GM19099 (cell line): ENCODE results near the gene KIF19.

Experiments
- POLR2A ChIP-seq: IDR thresholded peaks from 3 replicates; pipeline ENCODE4 v1.6.1; 2011; ENCODE audit warnings: low read depth; ENCODE audit not compliant: insufficient read length; ENCODE audit errors: extremely low read depth

The KIF19 gene

DNA sequence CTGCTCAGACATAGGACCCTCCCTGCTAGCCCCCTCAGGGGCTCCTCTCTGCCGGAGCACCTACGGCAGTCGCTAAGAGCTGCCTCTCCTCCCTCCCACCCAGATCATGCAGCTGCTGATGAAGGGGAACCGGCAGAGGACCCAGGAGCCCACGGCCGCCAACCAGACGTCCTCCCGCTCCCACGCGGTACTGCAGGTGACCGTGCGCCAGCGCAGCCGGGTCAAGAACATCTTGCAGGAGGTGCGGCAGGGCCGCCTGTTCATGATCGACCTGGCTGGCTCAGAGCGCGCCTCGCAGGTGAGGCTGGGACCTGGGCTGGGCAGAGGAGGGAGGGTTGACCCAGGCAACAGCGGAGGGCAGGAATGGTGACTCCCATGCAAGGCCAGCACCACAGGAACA is 18.6 kb downstream of the KIF19 start:
- no peak for TF ChIP-seq POLR2A

DNA sequence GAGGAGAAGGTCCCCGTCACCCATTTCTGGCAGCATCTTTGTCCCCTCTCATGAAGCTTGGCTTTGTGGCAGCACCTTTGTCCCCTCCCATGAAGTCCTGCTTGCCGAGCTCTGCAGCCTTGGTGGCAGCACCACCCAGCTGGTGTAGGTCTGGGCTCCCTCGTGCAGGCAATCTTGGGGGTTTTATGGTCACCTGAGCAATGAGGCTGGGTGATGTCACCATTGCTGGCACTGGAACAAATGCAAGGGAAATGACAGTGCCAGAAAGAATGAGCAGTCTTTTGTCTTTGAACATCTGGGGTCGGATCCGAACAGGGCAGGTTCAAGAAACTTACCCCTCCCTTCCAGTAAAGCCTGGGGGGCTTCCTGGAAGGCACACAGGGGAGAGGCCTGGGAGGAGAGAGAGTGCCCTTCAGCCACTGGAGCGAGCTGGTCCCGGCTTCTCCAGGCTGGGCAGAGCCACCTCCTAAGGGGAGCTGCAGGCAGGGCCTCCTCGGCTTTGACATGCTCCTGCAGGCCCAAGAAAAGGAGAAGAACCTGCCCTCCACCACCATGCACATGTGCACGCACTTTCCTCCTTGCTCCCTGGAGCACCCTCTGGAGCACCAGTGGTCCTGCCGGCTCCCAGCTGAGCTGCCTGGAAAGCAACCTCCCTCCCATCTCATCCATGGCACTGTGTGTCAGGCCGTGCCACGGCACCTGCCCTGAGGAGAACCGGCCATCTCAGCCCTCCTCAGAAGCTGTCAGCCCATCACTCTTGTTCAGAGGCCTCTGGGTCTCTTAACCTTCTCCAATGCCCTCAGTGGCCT is 19.6 kb downstream of the KIF19 start:
- no peak for TF ChIP-seq POLR2A

DNA sequence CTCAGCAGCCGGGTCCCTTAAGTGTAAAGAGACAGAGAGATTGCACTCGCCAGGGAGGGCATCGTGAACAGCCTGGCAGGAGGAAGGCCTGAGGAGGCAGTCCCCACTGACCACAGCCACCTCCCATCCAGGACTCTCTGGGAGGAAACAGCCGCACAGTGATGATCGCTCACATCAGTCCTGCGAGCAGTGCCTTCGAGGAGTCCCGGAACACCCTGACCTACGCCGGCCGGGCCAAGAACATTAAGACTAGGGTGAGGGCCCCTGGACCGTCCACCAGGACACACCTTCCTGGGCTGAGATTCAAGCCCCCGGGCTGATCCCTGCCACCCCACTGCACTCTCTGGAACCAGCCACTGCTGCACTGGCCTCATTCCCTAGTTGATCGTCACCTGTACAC is 21.6 kb downstream of the KIF19 start:
- TF ChIP-seq POLR2A: no peak

DNA sequence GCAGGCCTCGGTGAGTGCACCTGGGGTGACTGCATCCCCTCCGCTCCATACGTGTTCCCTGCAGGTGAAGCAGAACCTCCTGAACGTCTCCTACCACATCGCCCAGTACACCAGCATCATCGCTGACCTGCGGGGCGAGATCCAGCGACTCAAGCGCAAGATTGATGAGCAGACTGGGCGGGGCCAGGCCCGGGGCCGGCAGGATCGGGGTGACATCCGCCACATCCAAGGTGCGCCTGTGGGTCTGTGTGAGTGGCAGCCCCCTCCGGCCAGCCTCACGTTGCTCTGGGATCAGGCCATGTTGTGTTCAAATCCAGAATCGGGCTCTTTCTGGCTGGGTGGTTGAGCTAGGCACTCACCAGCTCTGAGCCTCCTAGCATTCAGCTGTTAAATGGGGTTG is 23.1 kb downstream of the KIF19 start:
- no peak for TF ChIP-seq POLR2A

- TF ChIP-seq POLR2A: no peak
These were observed 24.5 kb downstream of the KIF19 start for GRCh38 chr17:74350486-74350885.

DNA sequence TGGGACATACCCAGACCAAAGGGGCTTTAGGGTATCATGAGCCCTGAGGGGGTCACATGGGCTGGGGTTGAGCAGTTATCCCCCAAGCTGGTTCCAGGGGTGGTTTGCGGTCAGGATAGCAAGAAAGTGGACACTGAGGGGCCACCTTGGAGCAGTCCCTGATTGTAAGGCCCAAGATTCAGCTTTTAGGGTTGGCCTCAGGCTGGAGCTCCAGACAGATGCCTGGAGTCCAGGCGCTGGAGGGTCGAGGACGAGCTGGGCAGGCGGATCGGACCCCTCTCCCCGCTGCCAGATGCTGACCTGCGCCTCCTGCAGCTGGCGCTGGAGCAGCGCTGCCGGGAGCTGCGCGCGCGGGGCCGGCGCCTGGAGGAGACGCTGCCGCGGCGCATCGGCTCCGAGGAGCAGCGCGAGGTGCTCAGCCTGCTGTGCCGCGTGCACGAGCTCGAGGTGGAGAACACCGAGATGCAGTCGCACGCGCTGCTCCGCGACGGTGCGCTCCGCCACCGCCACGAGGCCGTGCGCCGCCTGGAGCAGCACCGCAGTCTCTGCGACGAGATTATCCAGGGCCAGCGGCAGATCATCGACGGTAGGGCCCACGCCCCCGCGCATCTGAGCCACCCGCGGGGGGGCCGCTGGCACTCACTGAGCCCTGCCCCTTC is 25.7 kb downstream of the KIF19 start:
- no peak for TF ChIP-seq POLR2A

GRCh38 chr17:74353446-74354060 is 27.5 kb downstream of the KIF19 start:
- no peak for TF ChIP-seq POLR2A

DNA sequence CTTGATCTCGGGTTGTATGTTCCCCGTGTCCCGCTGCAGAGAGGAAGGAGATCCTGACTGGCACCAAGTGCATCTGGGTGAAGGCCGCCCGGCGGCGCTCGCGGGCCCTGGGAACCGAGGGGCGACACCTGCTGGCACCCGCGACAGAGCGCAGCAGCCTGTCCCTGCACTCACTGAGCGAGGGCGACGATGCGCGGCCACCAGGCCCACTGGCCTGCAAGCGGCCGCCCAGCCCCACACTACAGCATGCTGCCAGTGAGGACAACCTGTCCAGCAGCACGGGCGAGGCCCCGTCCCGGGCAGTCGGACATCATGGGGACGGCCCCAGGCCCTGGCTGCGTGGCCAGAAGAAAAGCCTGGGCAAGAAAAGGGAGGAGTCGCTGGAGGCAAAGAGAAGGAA is 28.1 kb downstream of the KIF19 start:
- no peak for TF ChIP-seq POLR2A

DNA sequence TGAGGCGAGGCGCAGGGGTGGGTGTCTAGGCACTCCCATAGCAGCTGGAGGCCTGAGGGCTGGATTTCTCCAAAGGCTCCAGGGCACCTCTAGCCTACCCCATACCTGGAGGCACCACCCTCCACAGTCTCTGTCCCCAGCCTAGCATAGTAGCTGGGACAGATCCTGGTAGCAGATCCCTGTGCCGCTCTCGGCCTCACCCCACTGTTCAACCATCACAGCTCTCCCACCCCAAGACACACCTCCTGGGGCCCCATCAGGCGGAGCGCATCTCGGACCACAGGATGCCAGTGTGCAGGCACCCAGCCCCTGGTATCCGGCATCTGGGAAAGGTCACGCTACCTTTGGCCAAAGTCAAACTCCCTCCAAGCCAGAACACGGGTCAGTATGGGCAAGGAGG is 28.5 kb downstream of the KIF19 start:
- TF ChIP-seq POLR2A: no peak

GRCh38 chr17:74355065-74355464 is 29.0 kb downstream of the KIF19 start:
- TF ChIP-seq POLR2A: no peak

- no peak for TF ChIP-seq POLR2A
These were observed 30.8 kb downstream of the KIF19 start for GRCh38 chr17:74356646-74357465.

DNA sequence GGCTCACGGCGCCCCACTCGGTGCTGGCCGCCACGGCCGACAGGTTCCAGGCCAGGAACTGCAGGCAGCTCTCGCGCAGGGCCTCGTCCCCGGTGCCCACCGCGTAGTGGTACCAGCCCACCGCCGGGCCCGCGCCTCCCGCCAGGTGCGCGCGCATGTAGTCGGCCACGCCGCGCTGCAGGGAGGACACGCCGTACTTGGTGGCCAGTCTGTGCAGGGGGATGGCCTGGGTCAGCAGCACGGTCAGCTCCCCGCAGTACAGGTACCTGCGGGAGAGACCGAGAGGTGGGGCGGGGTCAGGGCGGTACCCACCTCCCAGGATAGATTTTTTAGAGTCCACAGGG is 31.4 kb downstream of the KIF19 start:
- TF ChIP-seq POLR2A: no peak

- no peak for TF ChIP-seq POLR2A
These were observed 32.7 kb downstream of the KIF19 start for GRCh38 chr17:74358697-74359096.

- TF ChIP-seq POLR2A: no peak
These were observed 33.9 kb downstream of the KIF19 start for GRCh38 chr17:74359916-74360315.

- no peak for TF ChIP-seq POLR2A
These were observed 34.8 kb downstream of the KIF19 start for GRCh38 chr17:74360899-74361229.

GRCh38 chr17:74361230-74362068 is 35.4 kb downstream of the KIF19 start, which contains the start of gene BTBD17:
Gene BTBD17, minus strand, starts transcription at chr17:74361868. Its CDS starts 49 bp downstream, at chr17:74361819.
- no peak for TF ChIP-seq POLR2A
